ENCODE data around the gene TLX1. TPM values are rescaled to one million over a fixed set of nuclear protein-coding genes. Genes with fewer than 3 reads are reported as not detected.

The TLX1 gene
- total RNA-seq, 1 donor from 2014 or later, result not detected

- peaks cover 24 to 44% (median 38%) of the 10 kb centered on the region in 3 donors for H3K27me3 ChIP-seq (ENCODE audit: control insufficient read depth in 3 of 3, insufficient read depth in 3 of 3, low read length in 3 of 3)
These were observed 32.9 kb downstream of the TLX1 start for GRCh38 chr10:101164020-101164419.

DNA sequence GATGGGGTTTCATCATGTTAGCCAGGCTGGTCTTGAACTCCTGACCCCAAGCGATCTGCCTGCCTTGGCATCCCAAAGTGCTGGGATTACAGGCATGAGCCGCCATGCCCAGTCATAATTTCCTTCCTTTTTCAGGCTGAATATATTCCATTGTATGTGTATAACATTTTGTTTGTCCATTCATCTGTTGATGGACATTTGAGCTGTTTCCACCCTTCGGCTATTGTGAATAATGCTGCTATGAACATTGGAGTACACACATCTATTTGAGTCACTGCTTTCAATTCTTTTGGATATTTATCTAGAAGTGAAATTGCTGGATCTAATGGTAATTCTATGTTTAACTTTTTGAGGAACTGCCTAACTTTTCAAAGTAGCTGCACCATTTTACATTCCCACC, 34.6 kb downstream of the TLX1 start:
- Histone ChIP-seq H3K36me3 (ENCODE audit: control insufficient read depth in 3 of 3, insufficient read depth in 3 of 3, low read length in 3 of 3) (no peaks in the 10 kb centered on the region), H3K9me3 (ENCODE audit: control insufficient read depth in 3 of 3, low read length in 3 of 3) (no peaks in the 10 kb centered on the region), H3K9ac (ENCODE audit: low read depth in 1 of 3, low read length in 3 of 3) (no peak overlapping the region), H3K4me1 (ENCODE audit: control insufficient read depth in 3 of 3, insufficient read depth in 3 of 3, low read length in 3 of 3) (peaks cover 4 to 6% (median 5%) of the 10 kb centered on the region in 3 donors), H3K27me3 (ENCODE audit: control insufficient read depth in 3 of 3, insufficient read depth in 3 of 3, low read length in 3 of 3) (peaks cover 27 to 40% (median 33%) of the 10 kb centered on the region in 3 donors), H3K4me3 (ENCODE audit: low read length in 3 of 3) (no peak overlapping the region), H3K27ac (ENCODE audit: low read depth, low read length) (no peak overlapping the region)

More at GRCh38 chr10:101164020-101164419, 32.9 kb downstream of the TLX1 start:
- H3K4me3 ChIP-seq (ENCODE audit: low read length in 3 of 3), result no peak overlapping the region
- H3K36me3 ChIP-seq (ENCODE audit: control insufficient read depth in 3 of 3, insufficient read depth in 3 of 3, low read length in 3 of 3), result no peaks in the 10 kb centered on the region
- peaks cover 4 to 6% (median 5%) of the 10 kb centered on the region in 3 donors for H3K4me1 ChIP-seq (ENCODE audit: control insufficient read depth in 3 of 3, insufficient read depth in 3 of 3, low read length in 3 of 3)
- no peaks in the 10 kb centered on the region for H3K9me3 ChIP-seq (ENCODE audit: control insufficient read depth in 3 of 3, low read length in 3 of 3)
- H3K9ac ChIP-seq (ENCODE audit: low read depth in 1 of 3, low read length in 3 of 3), result no peak overlapping the region
- H3K27ac ChIP-seq (ENCODE audit: low read depth, low read length), result no peak overlapping the region

- Histone ChIP-seq H3K27me3 (ENCODE audit: control insufficient read depth in 3 of 3, insufficient read depth in 3 of 3, low read length in 3 of 3) (peaks cover 27 to 34% (median 28%) of the 10 kb centered on the region in 3 donors), H3K36me3 (ENCODE audit: control insufficient read depth in 3 of 3, insufficient read depth in 3 of 3, low read length in 3 of 3) (no peaks in the 10 kb centered on the region), H3K4me3 (ENCODE audit: low read length in 3 of 3) (no peak overlapping the region), H3K9me3 (ENCODE audit: control insufficient read depth in 3 of 3, low read length in 3 of 3) (no peaks in the 10 kb centered on the region), H3K27ac (ENCODE audit: low read depth, low read length) (no peak overlapping the region), H3K9ac (ENCODE audit: low read depth in 1 of 3, low read length in 3 of 3) (no peak overlapping the region), H3K4me1 (ENCODE audit: control insufficient read depth in 3 of 3, insufficient read depth in 3 of 3, low read length in 3 of 3) (peaks cover 4 to 6% (median 5%) of the 10 kb centered on the region in 3 donors)
These were observed 35.3 kb downstream of the TLX1 start for GRCh38 chr10:101166430-101166829.

- peaks cover 0 to 5% (median 0%) of the 10 kb centered on the region in 3 donors for H3K9me3 ChIP-seq (ENCODE audit: control insufficient read depth in 3 of 3, low read length in 3 of 3)
- no peak overlapping the region for H3K27ac ChIP-seq (ENCODE audit: low read depth, low read length)
- no peak overlapping the region for H3K4me3 ChIP-seq (ENCODE audit: low read length in 3 of 3)
- H3K9ac ChIP-seq (ENCODE audit: low read depth in 1 of 3, low read length in 3 of 3), result no peak overlapping the region
- H3K27me3 ChIP-seq (ENCODE audit: control insufficient read depth in 3 of 3, insufficient read depth in 3 of 3, low read length in 3 of 3), result peaks cover 3 to 8% (median 3%) of the 10 kb centered on the region in 3 donors
- no peaks in the 10 kb centered on the region for H3K36me3 ChIP-seq (ENCODE audit: control insufficient read depth in 3 of 3, insufficient read depth in 3 of 3, low read length in 3 of 3)
- H3K4me1 ChIP-seq (ENCODE audit: control insufficient read depth in 3 of 3, insufficient read depth in 3 of 3, low read length in 3 of 3), result no peaks in the 10 kb centered on the region
These were observed 41.6 kb downstream of the TLX1 start for GRCh38 chr10:101172741-101173140.

DNA sequence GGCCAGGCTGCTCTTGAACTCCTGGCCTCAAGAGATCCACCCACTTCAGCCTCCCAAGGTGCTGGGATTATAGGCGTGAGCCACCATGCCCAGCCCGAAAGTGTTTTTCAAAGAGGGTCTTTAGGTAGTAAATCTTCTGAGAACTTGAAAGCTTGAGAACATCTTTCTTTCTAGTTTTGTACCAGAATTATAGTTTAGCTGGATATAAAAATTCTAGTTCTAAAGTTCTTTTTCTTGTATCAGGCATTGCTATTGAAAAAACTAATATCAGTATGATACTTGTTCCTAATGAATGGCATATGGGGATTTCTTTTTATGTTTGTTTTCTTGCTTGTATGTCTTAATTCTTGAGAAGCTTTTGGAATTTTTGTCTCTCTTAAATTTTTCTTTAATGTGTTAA, 43.2 kb downstream of the TLX1 start:
- Histone ChIP-seq H3K27ac (ENCODE audit: low read depth, low read length) (no peak overlapping the region), H3K4me1 (ENCODE audit: control insufficient read depth in 3 of 3, insufficient read depth in 3 of 3, low read length in 3 of 3) (no peaks in the 10 kb centered on the region), H3K4me3 (ENCODE audit: low read length in 3 of 3) (no peak overlapping the region), H3K9me3 (ENCODE audit: control insufficient read depth in 3 of 3, low read length in 3 of 3) (peaks cover 0 to 5% (median 0%) of the 10 kb centered on the region in 3 donors), H3K9ac (ENCODE audit: low read depth in 1 of 3, low read length in 3 of 3) (no peak overlapping the region), H3K27me3 (ENCODE audit: control insufficient read depth in 3 of 3, insufficient read depth in 3 of 3, low read length in 3 of 3) (peaks cover 0 to 3% (median 3%) of the 10 kb centered on the region in 3 donors), H3K36me3 (ENCODE audit: control insufficient read depth in 3 of 3, insufficient read depth in 3 of 3, low read length in 3 of 3) (no peaks in the 10 kb centered on the region)

DNA sequence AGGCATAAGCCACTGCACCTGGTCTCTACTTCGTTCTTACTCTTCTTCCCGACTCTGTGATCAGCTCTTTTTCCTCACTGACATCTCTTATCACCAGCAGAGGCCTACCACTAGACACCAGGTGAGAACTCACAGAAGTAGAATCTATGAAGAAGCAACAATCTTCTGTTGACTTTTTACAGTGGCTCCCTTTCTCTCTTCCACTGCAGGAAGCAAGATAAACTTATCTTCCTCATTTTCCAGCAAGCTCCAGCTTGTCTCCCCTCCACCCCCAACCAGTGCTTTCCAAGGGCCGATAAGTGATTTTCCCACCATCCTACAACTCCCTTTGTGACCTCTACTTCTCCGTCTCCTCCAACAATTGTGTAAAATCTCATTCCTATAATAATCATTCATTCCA, 45.5 kb downstream of the TLX1 start:
- Histone ChIP-seq H3K4me3 (ENCODE audit: low read length in 3 of 3) (no peak overlapping the region), H3K27ac (ENCODE audit: low read depth, low read length) (no peak overlapping the region), H3K36me3 (ENCODE audit: control insufficient read depth in 3 of 3, insufficient read depth in 3 of 3, low read length in 3 of 3) (no peaks in the 10 kb centered on the region), H3K27me3 (ENCODE audit: control insufficient read depth in 3 of 3, insufficient read depth in 3 of 3, low read length in 3 of 3) (peaks cover 0 to 5% (median 4%) of the 10 kb centered on the region in 3 donors), H3K9ac (ENCODE audit: low read depth in 1 of 3, low read length in 3 of 3) (no peak overlapping the region), H3K4me1 (ENCODE audit: control insufficient read depth in 3 of 3, insufficient read depth in 3 of 3, low read length in 3 of 3) (no peaks in the 10 kb centered on the region), H3K9me3 (ENCODE audit: control insufficient read depth in 3 of 3, low read length in 3 of 3) (peaks cover 0 to 5% (median 0%) of the 10 kb centered on the region in 3 donors)

DNA sequence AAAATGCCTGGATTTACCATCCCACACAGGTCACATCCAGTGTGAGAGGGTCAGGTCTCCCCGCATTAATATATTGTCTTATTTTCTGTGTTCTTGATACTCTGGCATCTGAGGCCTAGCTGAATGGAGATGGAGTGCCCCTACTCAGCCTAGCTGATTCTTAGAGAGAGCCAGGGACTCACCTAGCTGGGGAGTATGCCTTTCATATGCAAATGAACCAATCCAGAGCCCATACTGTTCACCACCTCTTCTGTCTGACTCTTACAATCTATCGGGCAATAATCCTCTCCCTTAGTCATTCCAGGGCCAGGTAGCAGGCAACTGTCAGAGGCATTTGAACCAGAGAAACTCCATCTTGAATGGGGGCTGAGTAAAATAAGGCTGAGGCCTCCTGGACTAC, 51.8 kb downstream of the TLX1 start:
- Histone ChIP-seq H3K27me3 (ENCODE audit: control insufficient read depth in 3 of 3, insufficient read depth in 3 of 3, low read length in 3 of 3) (peaks cover 0 to 5% (median 3%) of the 10 kb centered on the region in 3 donors), H3K36me3 (ENCODE audit: control insufficient read depth in 3 of 3, insufficient read depth in 3 of 3, low read length in 3 of 3) (no peaks in the 10 kb centered on the region), H3K9ac (ENCODE audit: low read depth in 1 of 3, low read length in 3 of 3) (no peak overlapping the region), H3K27ac (ENCODE audit: low read depth, low read length) (no peak overlapping the region), H3K4me1 (ENCODE audit: control insufficient read depth in 3 of 3, insufficient read depth in 3 of 3, low read length in 3 of 3) (peaks cover 0 to 3% (median 2%) of the 10 kb centered on the region in 3 donors), H3K4me3 (ENCODE audit: low read length in 3 of 3) (no peak overlapping the region), H3K9me3 (ENCODE audit: control insufficient read depth in 3 of 3, low read length in 3 of 3) (no peaks in the 10 kb centered on the region)

DNA sequence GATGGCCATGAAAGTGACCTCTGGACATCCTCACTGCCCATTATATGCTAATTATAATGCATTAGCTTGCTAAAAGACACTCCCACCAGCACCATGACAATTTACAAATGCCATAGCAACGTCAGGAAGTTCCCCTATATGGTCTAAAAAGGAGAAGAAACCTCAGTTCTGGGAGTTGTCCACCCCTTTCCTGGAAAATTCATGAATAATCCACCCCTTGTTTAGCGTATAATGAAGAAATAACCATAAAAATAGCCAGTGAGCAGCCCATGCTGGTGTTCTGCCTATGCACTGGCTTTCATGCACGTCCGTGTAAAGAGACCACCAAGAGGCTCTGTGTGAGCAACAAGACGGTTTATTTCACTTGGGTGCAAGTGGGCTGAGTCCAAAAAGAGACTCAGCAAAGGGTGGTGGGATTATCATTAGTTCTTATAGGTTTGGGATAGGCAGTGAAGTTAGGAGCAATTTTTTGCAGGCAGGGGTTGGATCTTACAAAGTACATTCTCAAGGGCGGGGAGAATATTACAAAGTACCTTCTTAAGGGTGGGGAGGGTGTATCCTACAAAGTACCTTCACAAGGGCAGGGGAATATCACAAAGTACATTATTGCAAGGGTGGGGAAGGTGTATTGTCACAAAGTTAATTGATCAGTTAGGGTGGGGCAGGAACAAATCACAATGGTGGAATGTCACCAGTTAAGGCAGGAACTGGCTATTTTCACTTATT, 52.5 kb downstream of the TLX1 start:
- H3K27me3 ChIP-seq (ENCODE audit: control insufficient read depth in 3 of 3, insufficient read depth in 3 of 3, low read length in 3 of 3), result peaks cover 0 to 5% (median 3%) of the 10 kb centered on the region in 3 donors

More for the DNA sequence above, 52.5 kb downstream of the TLX1 start:
- H3K9ac ChIP-seq (ENCODE audit: low read depth in 1 of 3, low read length in 3 of 3), result no peak overlapping the region
- H3K4me1 ChIP-seq (ENCODE audit: control insufficient read depth in 3 of 3, insufficient read depth in 3 of 3, low read length in 3 of 3), result peaks cover 0 to 3% (median 2%) of the 10 kb centered on the region in 3 donors
- H3K9me3 ChIP-seq (ENCODE audit: control insufficient read depth in 3 of 3, low read length in 3 of 3), result no peaks in the 10 kb centered on the region
- H3K27ac ChIP-seq (ENCODE audit: low read depth, low read length), result no peak overlapping the region
- no peak overlapping the region for H3K4me3 ChIP-seq (ENCODE audit: low read length in 3 of 3)
- H3K36me3 ChIP-seq (ENCODE audit: control insufficient read depth in 3 of 3, insufficient read depth in 3 of 3, low read length in 3 of 3), result no peaks in the 10 kb centered on the region

Other genes with a start within 250 kb of the TLX1 start
- 98.6 TPM for gene SLF2, start 218.3 kb upstream of the TLX1 start, total RNA-seq
- 0.52 TPM for gene SEMA4G, start 161.8 kb upstream of the TLX1 start, total RNA-seq
- gene MRPL43, start 143.8 kb upstream of the TLX1 start, total RNA-seq, result 41.2 TPM
- gene TWNK, start 143.8 kb upstream of the TLX1 start, total RNA-seq, result 4.2 TPM
- 37.6 TPM for gene LZTS2, start 131.5 kb upstream of the TLX1 start, total RNA-seq
- gene PDZD7, start 100.2 kb upstream of the TLX1 start, total RNA-seq, result 1.0 TPM
- gene SFXN3, start 100.1 kb upstream of the TLX1 start, total RNA-seq, result 18.8 TPM
- 23.5 TPM for gene KAZALD1, start 69.3 kb upstream of the TLX1 start, total RNA-seq
- 3.1 TPM for gene LBX1, start 98.2 kb downstream of the TLX1 start, total RNA-seq
- gene BTRC, start 222.9 kb downstream of the TLX1 start, total RNA-seq, result 19.8 TPM

All from skeletal muscle tissue (tissue), 4 donors.